GM12878 (cell line): ENCODE data around the gene ZNF417. TPM values are rescaled to one million over a fixed set of nuclear protein-coding genes. Genes with fewer than 3 reads are reported as not detected.

Experiments used
- ATAC-seq: fragments of 200-7000 bp; cut with Tn5 transposase; 3 replicates; pipeline ENCODE4 v1.9.1; 2020; ENCODE audit warnings: mild to moderate bottlenecking, moderate library complexity
- BruUV-seq: library from RNA; stranded (reverse); fragments of 400-500 nt; replicated peaks from 2 replicates; lab custom pipeline; 2021; lab: Mats Ljungman, UMichigan
- CTCF ChIA-PET: fragments of 300-600 bp; sonication (Branson Sonifier 250); formaldehyde crosslinking; extraction: SDS; loops from one replicate; lab custom pipeline; 2021; ENCODE audit warnings: inconsistent platforms; lab: Yijun Ruan, JAX
- POLR2A ChIA-PET: fragments of 350-600 bp; formaldehyde crosslinking; extraction: SDS; loops from one replicate; lab custom pipeline; 2021; ENCODE audit warnings: inconsistent platforms; lab: Charles Lee
- RAD21 ChIA-PET: fragments of 300-600 bp; sonication (Branson Sonifier 250); formaldehyde crosslinking; loops from one replicate; lab custom pipeline; 2023; ENCODE audit warnings: antibody characterized with exemption; ENCODE audit not compliant: unreplicated experiment; lab: Charles Lee
- SMC1A ChIA-PET: fragments of 300-600 bp; sonication (Branson Sonifier 250); formaldehyde crosslinking; loops from one replicate; lab custom pipeline; 2023; ENCODE audit not compliant: unreplicated experiment, uncharacterized antibody; lab: Charles Lee
- DNase-seq: peaks from one replicate; pipeline ENCODE4 v3.0.0-alpha.2; 2011; ENCODE audit warnings: low read depth, low spot score
- FAIRE-seq: peaks from 3 replicates; lab custom pipeline; 2011; peaks lifted over from hg19 to GRCh38; lab: Jason Lieb, UNC
- H2AFZ ChIP-seq: 2 replicates; pipeline ENCODE4 v1.6.0; 2011; ENCODE audit warnings: low read depth, low read length, control low read depth; ENCODE audit not compliant: control insufficient read depth
- H3K27ac ChIP-seq: 2 replicates; pipeline ENCODE4 v1.5.1; 2011; ENCODE audit warnings: control low read depth; ENCODE audit not compliant: control insufficient read depth, insufficient read depth
- H3K27me3 ChIP-seq, 2 experiments: replicated peaks in 1 of 2; 2 replicates each; pipeline versions ENCODE4 v1.6.0 to v1.6.1; 2011; ENCODE audit warnings: low read length in 1 of 2; ENCODE audit not compliant: control insufficient read depth in 2 of 2, insufficient read depth in 2 of 2
- H3K36me3 ChIP-seq, 2 experiments: 2 replicates each; pipeline ENCODE4 v1.5.1; 2011; ENCODE audit warnings: low read length in 1 of 2; ENCODE audit not compliant: control insufficient read depth in 2 of 2, insufficient read depth in 2 of 2
- H3K4me1 ChIP-seq: 2 replicates; pipeline ENCODE4 v1.6.1; 2011; ENCODE audit warnings: mild to moderate bottlenecking, low read length, moderate library complexity, mixed read lengths; ENCODE audit not compliant: control insufficient read depth, insufficient read depth
- H3K4me2 ChIP-seq: 2 replicates; pipeline ENCODE4 v1.6.0; 2011; ENCODE audit warnings: control low read depth; ENCODE audit not compliant: control insufficient read depth, insufficient read depth
- H3K4me3 ChIP-seq: fragments of 200-600 bp; sonication (generic); 2 replicates; pipeline ENCODE4 v1.5.1; 2016
- H3K79me2 ChIP-seq: 2 replicates; pipeline ENCODE4 v1.6.0; 2011; ENCODE audit warnings: low read length; ENCODE audit not compliant: control insufficient read depth, insufficient read depth
- H3K9ac ChIP-seq: 2 replicates; pipeline ENCODE4 v1.8.0; 2011; ENCODE audit warnings: low read length, control low read depth, mixed read lengths; ENCODE audit not compliant: control insufficient read depth, insufficient read depth
- H3K9me3 ChIP-seq: replicated peaks from 3 replicates; pipeline ENCODE4 v1.5.1; 2011; ENCODE audit warnings: mild to moderate bottlenecking, low read length; ENCODE audit not compliant: control insufficient read depth, insufficient read depth
- H4K20me1 ChIP-seq: 2 replicates; pipeline ENCODE4 v1.6.0; 2011; ENCODE audit not compliant: control insufficient read depth, insufficient read depth
- CREM ChIP-seq: IDR thresholded peaks from 2 replicates; pipeline ENCODE4 v1.6.1; 2014; ENCODE audit warnings: antibody characterized with exemption, low read depth
- POLR2A ChIP-seq: IDR thresholded peaks from 2 replicates; pipeline ENCODE4 v1.6.1; 2011; ENCODE audit warnings: low read depth, mild to moderate bottlenecking, low read length
- STAT1 ChIP-seq: fragments of 450-650 bp; conservative IDR thresholded peaks from 2 replicates; pipeline ENCODE4 v1.6.1; 2014; ENCODE audit warnings: antibody characterized with exemption, mild to moderate bottlenecking
- WGBS: methylation state at CpG from one replicate; pipeline ENCODE4 v1.1.6; 2016; ENCODE audit warnings: low lambda C conversion rate; ENCODE audit not compliant: insufficient replicate concordance, insufficient coverage; ENCODE audit errors: missing lambda C conversion rate; 5-methylcytosine and 5-hydroxymethylcytosine counted together
- in situ Hi-C: fragments of 300-500 bp; cut with MboI; formaldehyde crosslinking; loops from 9 replicates; pipeline ENCODE4 v1.14.3; 2018; ENCODE audit warnings: mixed read lengths
- intact Hi-C: fragments of 100-400 bp; cut with micrococcal nuclease; formaldehyde crosslinking; loops from one replicate; pipeline ENCODE4 v1.14.2; 2022; ENCODE audit not compliant: unreplicated experiment
- polyA plus RNA-seq, 11 experiments: library from polyadenylated mRNA; depleted of rRNA in 4 of 11; unstranded in 6 of 11; stranded (reverse) in 5 of 11; fragments of >200 nt; fragmentation: Nextera tagmentation in 4 of 11; fragmentation: Illumina TruSeq in 1 of 11; extraction: Ambion mirVana in 4 of 11; extraction: Trizol in 1 of 11; gene quantifications; 1 replicate in 1 of 11; 2 replicates in 10 of 11; pipeline versions ENCODE4 v1.2.1 to v1.2.3, GENCODE V29; 2011 to 2016; ENCODE audit warnings: inconsistent platforms in 2 of 11, missing spikeins in 2 of 11, low read depth in 1 of 11
- total RNA-seq, 4 experiments: library from RNA; depleted of rRNA in 3 of 4; stranded (reverse); fragments of >200 nt in 3 of 4; fragmentation: Illumina TruSeq in 1 of 4; extraction: Trizol in 1 of 4; gene quantifications; 2 replicates each; pipeline versions ENCODE4 v1.2.1 to v1.2.3, GENCODE V29; 2013 to 2021

ZNF417 gene
- total and polyA plus RNA-seq, 10 of the 15 experiments (the other 5 are each of a cell fraction or from before 2014, with no cell fraction given), result 1.3 to 13.6 (median 6.5) TPM

GRCh38 chr19:57867868-57868492 lies 48.4 kb downstream of the ZNF417 start:
- no peaks in the 10 kb centered on the region for H3K27me3 ChIP-seq
- H3K9me3 ChIP-seq, result peaks cover 33% of the 10 kb centered on the region
- intact Hi-C loops (no loop called here), in situ Hi-C loops (no loop called here)
- H4K20me1 ChIP-seq, result no peaks in the 10 kb centered on the region
- H3K27ac ChIP-seq, result no peak overlapping the region
- 99% methylated on average over 7 of the region's 7 CpGs for WGBS
- H3K4me1 ChIP-seq, result no peaks in the 10 kb centered on the region
- no peak for FAIRE-seq
- peaks cover 4 to 32% of the 10 kb centered on the region in 2 experiments for H3K36me3 ChIP-seq
- ChIA-PET CTCF (no interaction called here), POLR2A (no interaction called here), RAD21 (no interaction called here), SMC1A (no interaction called here)
- BruUV-seq, result no TSS peak
- H3K79me2 ChIP-seq, result no peaks in the 10 kb centered on the region
- no peak overlapping the region for H3K4me2 ChIP-seq
- H3K9ac ChIP-seq, result no peak overlapping the region
- H2AFZ ChIP-seq, result no peak overlapping the region
- TF ChIP-seq CREM, result no peak
- TF ChIP-seq POLR2A, result 0 out of 2 replicates have a peak, but pooled peaks have one; percentile 41
- TF ChIP-seq STAT1, result no peak
- no peak for DNase-seq
- no peak for ATAC-seq
- no peak overlapping the region for H3K4me3 ChIP-seq

Other genes starting within 250 kb of the ZNF417 start
Only the 7 nearest of the 18 such genes appear.
- 25.6 and 26.0 TPM in 2 replicates for gene ZNF587B, start 86.3 kb downstream of the ZNF417 start, total RNA-seq (2014; rRNA removed)
- gene ZNF587B, start 86.3 kb downstream of the ZNF417 start, total RNA-seq (2014; rRNA removed; fragmentation: Illumina TruSeq; extraction: Trizol), result 33.3 and 33.9 TPM in 2 replicates
- 22.5 and 24.7 TPM in 2 replicates for gene ZNF587B, start 86.3 kb downstream of the ZNF417 start, total RNA-seq (2021)
- gene ZNF587B, start 86.3 kb downstream of the ZNF417 start, polyA plus RNA-seq (2011; rRNA removed), result 15.9 and 19.5 TPM in 2 replicates
- 13.1 and 13.3 TPM in 2 replicates for gene ZNF587B, start 86.3 kb downstream of the ZNF417 start, polyA plus RNA-seq (2014; fragmentation: Illumina TruSeq; extraction: Trizol)
- 1 to 10 TPM; 4.1 to 5.5 TPM for gene ZNF587B, start 86.3 kb downstream of the ZNF417 start, polyA plus RNA-seq (2014; fragmentation: Nextera tagmentation; extraction: Ambion mirVana)
- 10.7 and 12.7 TPM in 2 replicates for gene ZNF587B, start 86.3 kb downstream of the ZNF417 start, polyA plus RNA-seq (2014; rRNA removed)
- gene ZNF587B, start 86.3 kb downstream of the ZNF417 start, polyA plus RNA-seq (2016; fragmentation: Nextera tagmentation; extraction: Ambion mirVana), result 10 to 100 TPM; 14.5 to 17.7 TPM
- gene ZNF587, start 66.7 kb downstream of the ZNF417 start, total RNA-seq (2014; rRNA removed), result 13.1 and 15.2 TPM in 2 replicates
- 23.4 and 23.8 TPM in 2 replicates for gene ZNF587, start 66.7 kb downstream of the ZNF417 start, total RNA-seq (2014; rRNA removed; fragmentation: Illumina TruSeq; extraction: Trizol)
- 20.2 and 27.8 TPM in 2 replicates for gene ZNF587, start 66.7 kb downstream of the ZNF417 start, total RNA-seq (2021)
- 20.1 and 22.2 TPM in 2 replicates for gene ZNF587, start 66.7 kb downstream of the ZNF417 start, polyA plus RNA-seq (2011; rRNA removed)
- gene ZNF587, start 66.7 kb downstream of the ZNF417 start, polyA plus RNA-seq (2014; fragmentation: Illumina TruSeq; extraction: Trizol), result 16.4 and 17.7 TPM in 2 replicates
- gene ZNF587, start 66.7 kb downstream of the ZNF417 start, polyA plus RNA-seq (2014; fragmentation: Nextera tagmentation; extraction: Ambion mirVana), result 1 to 10 TPM; 1.9 to 2.6 TPM
- gene ZNF587, start 66.7 kb downstream of the ZNF417 start, polyA plus RNA-seq (2014; rRNA removed), result 14.0 and 15.0 TPM in 2 replicates
- 1 to 10 TPM; 6.7 to 8.5 TPM for gene ZNF587, start 66.7 kb downstream of the ZNF417 start, polyA plus RNA-seq (2016; fragmentation: Nextera tagmentation; extraction: Ambion mirVana)
- gene ZNF814, start 27.6 kb downstream of the ZNF417 start, total RNA-seq (2014; rRNA removed), result 20.7 and 25.4 TPM in 2 replicates
- gene ZNF814, start 27.6 kb downstream of the ZNF417 start, total RNA-seq (2014; rRNA removed; fragmentation: Illumina TruSeq; extraction: Trizol), result 22.1 and 23.3 TPM in 2 replicates
- 16.5 and 20.6 TPM in 2 replicates for gene ZNF814, start 27.6 kb downstream of the ZNF417 start, total RNA-seq (2021)
- 29.2 and 31.0 TPM in 2 replicates for gene ZNF814, start 27.6 kb downstream of the ZNF417 start, polyA plus RNA-seq (2011; rRNA removed)
- gene ZNF814, start 27.6 kb downstream of the ZNF417 start, polyA plus RNA-seq (2014; fragmentation: Illumina TruSeq; extraction: Trizol), result 10.9 and 14.4 TPM in 2 replicates
- 10 to 100 TPM; 22.4 to 23.5 TPM for gene ZNF814, start 27.6 kb downstream of the ZNF417 start, polyA plus RNA-seq (2014; fragmentation: Nextera tagmentation; extraction: Ambion mirVana)
- 12.4 and 16.2 TPM in 2 replicates for gene ZNF814, start 27.6 kb downstream of the ZNF417 start, polyA plus RNA-seq (2014; rRNA removed)
- 10 to 100 TPM; 21.4 to 21.8 TPM for gene ZNF814, start 27.6 kb downstream of the ZNF417 start, polyA plus RNA-seq (2016; fragmentation: Nextera tagmentation; extraction: Ambion mirVana)
- gene ZNF418, start 18.8 kb upstream of the ZNF417 start, total RNA-seq (2014; rRNA removed), result 0.45 and 0.54 TPM in 2 replicates
- gene ZNF418, start 18.8 kb upstream of the ZNF417 start, total RNA-seq (2014; rRNA removed; fragmentation: Illumina TruSeq; extraction: Trizol), result 1.2 and 1.3 TPM in 2 replicates
- 0.69 TPM in 2 replicates for gene ZNF418, start 18.8 kb upstream of the ZNF417 start, total RNA-seq (2021)
- gene ZNF418, start 18.8 kb upstream of the ZNF417 start, polyA plus RNA-seq (2011; rRNA removed), result 1.2 and 2.5 TPM in 2 replicates
- 0.59 and 2.0 TPM in 2 replicates for gene ZNF418, start 18.8 kb upstream of the ZNF417 start, polyA plus RNA-seq (2014; fragmentation: Illumina TruSeq; extraction: Trizol)
- under 1 TPM in 1 of 2 experiments, not detected in 1; 0.20 TPM for gene ZNF418, start 18.8 kb upstream of the ZNF417 start, polyA plus RNA-seq (2014; fragmentation: Nextera tagmentation; extraction: Ambion mirVana)
- gene ZNF418, start 18.8 kb upstream of the ZNF417 start, polyA plus RNA-seq (2014; rRNA removed), result 0.53 and 1.3 TPM in 2 replicates
- 1 to 10 TPM in 1 of 2 experiments, under 1 TPM in 1; 0.44 to 1.1 TPM for gene ZNF418, start 18.8 kb upstream of the ZNF417 start, polyA plus RNA-seq (2016; fragmentation: Nextera tagmentation; extraction: Ambion mirVana)
- gene ZNF256, start 31.1 kb upstream of the ZNF417 start, total RNA-seq (2014; rRNA removed), result 3.3 and 3.8 TPM in 2 replicates
- gene ZNF256, start 31.1 kb upstream of the ZNF417 start, total RNA-seq (2014; rRNA removed; fragmentation: Illumina TruSeq; extraction: Trizol), result 7.5 and 7.6 TPM in 2 replicates
- 4.6 and 4.8 TPM in 2 replicates for gene ZNF256, start 31.1 kb upstream of the ZNF417 start, total RNA-seq (2021)
- 7.1 and 10.7 TPM in 2 replicates for gene ZNF256, start 31.1 kb upstream of the ZNF417 start, polyA plus RNA-seq (2011; rRNA removed)
- 5.0 and 5.1 TPM in 2 replicates for gene ZNF256, start 31.1 kb upstream of the ZNF417 start, polyA plus RNA-seq (2014; fragmentation: Illumina TruSeq; extraction: Trizol)
- 1 to 10 TPM; 1.0 to 2.9 TPM for gene ZNF256, start 31.1 kb upstream of the ZNF417 start, polyA plus RNA-seq (2014; fragmentation: Nextera tagmentation; extraction: Ambion mirVana)
- 4.1 and 4.8 TPM in 2 replicates for gene ZNF256, start 31.1 kb upstream of the ZNF417 start, polyA plus RNA-seq (2014; rRNA removed)
- gene ZNF256, start 31.1 kb upstream of the ZNF417 start, polyA plus RNA-seq (2016; fragmentation: Nextera tagmentation; extraction: Ambion mirVana), result 1 to 10 TPM; 3.3 to 3.8 TPM
- gene C19orf18, start 57.9 kb upstream of the ZNF417 start, total RNA-seq (2014; rRNA removed), result not detected in 2 replicates
- 0.28 TPM in 1 of 2 replicates, not detected in the other for gene C19orf18, start 57.9 kb upstream of the ZNF417 start, total RNA-seq (2014; rRNA removed; fragmentation: Illumina TruSeq; extraction: Trizol)
- not detected in 2 replicates for gene C19orf18, start 57.9 kb upstream of the ZNF417 start, total RNA-seq (2021)
- gene C19orf18, start 57.9 kb upstream of the ZNF417 start, polyA plus RNA-seq (2011; rRNA removed), result 0.12 TPM in 1 of 2 replicates, not detected in the other
- 0.30 TPM in 1 of 2 replicates, not detected in the other for gene C19orf18, start 57.9 kb upstream of the ZNF417 start, polyA plus RNA-seq (2014; fragmentation: Illumina TruSeq; extraction: Trizol)
- gene C19orf18, start 57.9 kb upstream of the ZNF417 start, polyA plus RNA-seq (2014; fragmentation: Nextera tagmentation; extraction: Ambion mirVana), result under 1 TPM in 1 of 2 experiments, not detected in 1; 0.21 TPM
- 0.29 TPM in 1 of 2 replicates, not detected in the other for gene C19orf18, start 57.9 kb upstream of the ZNF417 start, polyA plus RNA-seq (2014; rRNA removed)
- not detected for gene C19orf18, start 57.9 kb upstream of the ZNF417 start, polyA plus RNA-seq (2016; fragmentation: Nextera tagmentation; extraction: Ambion mirVana)
- 8.8 and 9.3 TPM in 2 replicates for gene ZNF606, start 86.2 kb upstream of the ZNF417 start, total RNA-seq (2014; rRNA removed)
- gene ZNF606, start 86.2 kb upstream of the ZNF417 start, total RNA-seq (2014; rRNA removed; fragmentation: Illumina TruSeq; extraction: Trizol), result 6.4 and 6.5 TPM in 2 replicates
- 10.5 and 10.6 TPM in 2 replicates for gene ZNF606, start 86.2 kb upstream of the ZNF417 start, total RNA-seq (2021)
- 6.6 and 9.4 TPM in 2 replicates for gene ZNF606, start 86.2 kb upstream of the ZNF417 start, polyA plus RNA-seq (2011; rRNA removed)
- 5.2 and 5.7 TPM in 2 replicates for gene ZNF606, start 86.2 kb upstream of the ZNF417 start, polyA plus RNA-seq (2014; fragmentation: Illumina TruSeq; extraction: Trizol)
- gene ZNF606, start 86.2 kb upstream of the ZNF417 start, polyA plus RNA-seq (2014; fragmentation: Nextera tagmentation; extraction: Ambion mirVana), result 1 to 10 TPM; 2.2 TPM
- 7.7 and 8.7 TPM in 2 replicates for gene ZNF606, start 86.2 kb upstream of the ZNF417 start, polyA plus RNA-seq (2014; rRNA removed)
- gene ZNF606, start 86.2 kb upstream of the ZNF417 start, polyA plus RNA-seq (2016; fragmentation: Nextera tagmentation; extraction: Ambion mirVana), result 1 to 10 TPM; 9.1 to 9.3 TPM